Peyer's patch (tissue), 4 donors: Measurements from ENCODE around the gene A2M.

Experiments
- POLR2A ChIP-seq, 2 donors: fragments of 450-650 bp; IDR thresholded peaks; one replicate each; pipeline ENCODE4 v1.5.1; 2017; ENCODE audit warnings: antibody characterized with exemption in 2 of 2, mild to moderate bottlenecking in 2 of 2, moderate library complexity in 2 of 2
- TF ChIP-seq, protein P1 (sequence below), 6 experiments: fragments of 450-650 bp in 4 of 6; fragments of 200-600 bp in 2 of 6; sonication (generic) in 1 of 6; IDR thresholded peaks; one replicate each; pipeline ENCODE4 v1.5.1; 2017 to 2019; ENCODE audit warnings: antibody characterized with exemption in 6 of 6, mild to moderate bottlenecking in 3 of 6, moderate library complexity in 1 of 6

GRCh38 chr12:9036227-9036626, 79.5 kb downstream of the A2M start:
- TF ChIP-seq, protein P1, sequence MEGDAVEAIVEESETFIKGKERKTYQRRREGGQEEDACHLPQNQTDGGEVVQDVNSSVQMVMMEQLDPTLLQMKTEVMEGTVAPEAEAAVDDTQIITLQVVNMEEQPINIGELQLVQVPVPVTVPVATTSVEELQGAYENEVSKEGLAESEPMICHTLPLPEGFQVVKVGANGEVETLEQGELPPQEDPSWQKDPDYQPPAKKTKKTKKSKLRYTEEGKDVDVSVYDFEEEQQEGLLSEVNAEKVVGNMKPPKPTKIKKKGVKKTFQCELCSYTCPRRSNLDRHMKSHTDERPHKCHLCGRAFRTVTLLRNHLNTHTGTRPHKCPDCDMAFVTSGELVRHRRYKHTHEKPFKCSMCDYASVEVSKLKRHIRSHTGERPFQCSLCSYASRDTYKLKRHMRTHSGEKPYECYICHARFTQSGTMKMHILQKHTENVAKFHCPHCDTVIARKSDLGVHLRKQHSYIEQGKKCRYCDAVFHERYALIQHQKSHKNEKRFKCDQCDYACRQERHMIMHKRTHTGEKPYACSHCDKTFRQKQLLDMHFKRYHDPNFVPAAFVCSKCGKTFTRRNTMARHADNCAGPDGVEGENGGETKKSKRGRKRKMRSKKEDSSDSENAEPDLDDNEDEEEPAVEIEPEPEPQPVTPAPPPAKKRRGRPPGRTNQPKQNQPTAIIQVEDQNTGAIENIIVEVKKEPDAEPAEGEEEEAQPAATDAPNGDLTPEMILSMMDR (IDR thresholded peaks at IDR 0.05) = no peak
- no peak for TF ChIP-seq POLR2A (IDR thresholded peaks at IDR 0.05)
